ENCODE measurements around the gene PHF5A. TPM values are rescaled to one million over a fixed set of nuclear protein-coding genes. Genes with fewer than 3 reads are reported as not detected.

The PHF5A gene
- polyA plus RNA-seq (ENCODE audit: insufficient read length in 12 of 12), result 10 to 100 TPM in 11 of 12 donors, not detected in 1; 31.0 to 46.9 (median 39.6) TPM
- long read RNA-seq, donor 1, transcript PHF5A-201 (4 exons, 1,086 nt), result major isoform, 50 of 51 reads
- long read RNA-seq, donor 1, partial matches to known transcripts, result 0 of 51 reads
- long read RNA-seq, donor 1, other reads (novel, unspliced or antisense), result 0 of 51 reads
- long read RNA-seq, donor 2, transcript PHF5A-201 (4 exons, 1,086 nt), result major isoform, 39 of 40 reads
- long read RNA-seq, donor 2, partial matches to known transcripts, result 0 of 40 reads
- long read RNA-seq, donor 2, other reads (novel, unspliced or antisense), result 0 of 40 reads
- long read RNA-seq, donor 3, transcript PHF5A-201 (4 exons, 1,086 nt), result major isoform, 12 of 43 reads
- long read RNA-seq, donor 3, partial matches to known transcripts, result 23 of 43 reads
- long read RNA-seq, donor 3, other reads (novel, unspliced or antisense), result 8 of 43 reads
- long read RNA-seq, donor 4, transcript PHF5A-201 (4 exons, 1,086 nt), result major isoform, 12 of 12 reads
- long read RNA-seq, donor 4, partial matches to known transcripts, result 0 of 12 reads
- long read RNA-seq, donor 4, other reads (novel, unspliced or antisense), result 0 of 12 reads
- long read RNA-seq, donor 5, transcript PHF5A-201 (4 exons, 1,086 nt), result major isoform, 41 of 188 reads
- long read RNA-seq, donor 5, partial matches to known transcripts, result 113 of 188 reads
- long read RNA-seq, donor 5, other reads (novel, unspliced or antisense), result 34 of 188 reads
- long read RNA-seq, donor 6, transcript PHF5A-201 (4 exons, 1,086 nt), result major isoform, 26 of 27 reads
- long read RNA-seq, donor 6, partial matches to known transcripts, result 0 of 27 reads
- long read RNA-seq, donor 6, other reads (novel, unspliced or antisense), result 0 of 27 reads
- long read RNA-seq, donor 7, transcript PHF5A-201 (4 exons, 1,086 nt), result major isoform, 16 of 108 reads
- long read RNA-seq, donor 7, partial matches to known transcripts, result 84 of 108 reads
- long read RNA-seq, donor 7, other reads (novel, unspliced or antisense), result 7 of 108 reads
- long read RNA-seq, donor 8, transcript PHF5A-201 (4 exons, 1,086 nt), result major isoform, 42 of 42 reads
- long read RNA-seq, donor 8, partial matches to known transcripts, result 0 of 42 reads
- long read RNA-seq, donor 8, other reads (novel, unspliced or antisense), result 0 of 42 reads
- long read RNA-seq, donor 9, transcript PHF5A-201 (4 exons, 1,086 nt), result major isoform, 22 of 23 reads
- long read RNA-seq, donor 9, partial matches to known transcripts, result 0 of 23 reads
- long read RNA-seq, donor 9, other reads (novel, unspliced or antisense), result 0 of 23 reads
- long read RNA-seq, donor 10, transcript PHF5A-201 (4 exons, 1,086 nt), result major isoform, 26 of 26 reads
- long read RNA-seq, donor 10, partial matches to known transcripts, result 0 of 26 reads
- long read RNA-seq, donor 10, other reads (novel, unspliced or antisense), result 0 of 26 reads
- long read RNA-seq, donor 11, transcript PHF5A-201 (4 exons, 1,086 nt), result major isoform, 26 of 26 reads
- long read RNA-seq, donor 11, partial matches to known transcripts, result 0 of 26 reads
- long read RNA-seq, donor 11, other reads (novel, unspliced or antisense), result 0 of 26 reads

- peak; percentile 99 for DNase-seq
Measured at GRCh38 chr22:41468381-41469217, at the start of gene PHF5A, which contains the start of gene ACO2. TSS of gene PHF5A (minus strand) at chr22:41468692. CDS start at chr22:41468653, 39 bp downstream. TSS of gene ACO2 (plus strand) at chr22:41469117. CDS start at chr22:41469147, 30 bp downstream.

GRCh38 chr22:41518048-41518347, 49.5 kb upstream of the PHF5A start:
- no peak for DNase-seq

- DNase-seq, result peak; percentile 74
Measured at GRCh38 chr22:41517172-41518047, 48.9 kb upstream of the PHF5A start.

- DNase-seq, result no peak
Measured at GRCh38 chr22:41516462-41516861, 48.0 kb upstream of the PHF5A start.

- DNase-seq, result no peak
Measured at GRCh38 chr22:41513391-41513790, 44.9 kb upstream of the PHF5A start.

- no peak for DNase-seq
Measured at GRCh38 chr22:41512421-41513194, 44.1 kb upstream of the PHF5A start.

- no peak for DNase-seq
Measured at GRCh38 chr22:41511521-41511968, 43.1 kb upstream of the PHF5A start.

- DNase-seq, result no peak
Measured at GRCh38 chr22:41508770-41509170, 40.3 kb upstream of the PHF5A start.

GRCh38 chr22:41507330-41508063, 39.0 kb upstream of the PHF5A start:
- DNase-seq, result no peak

- no peak for DNase-seq
Measured at GRCh38 chr22:41505511-41506220, 37.2 kb upstream of the PHF5A start.

- DNase-seq, result no peak
Measured at GRCh38 chr22:41504816-41505215, 36.3 kb upstream of the PHF5A start.

GRCh38 chr22:41504397-41504796, 35.9 kb upstream of the PHF5A start:
- no peak for DNase-seq

- no peak for DNase-seq
Measured at GRCh38 chr22:41501209-41501608, 32.7 kb upstream of the PHF5A start.

- DNase-seq, result no peak
Measured at GRCh38 chr22:41500303-41500702, 31.8 kb upstream of the PHF5A start.

GRCh38 chr22:41499624-41500280, 31.3 kb upstream of the PHF5A start:
- no peak for DNase-seq

GRCh38 chr22:41498303-41498835, 29.9 kb upstream of the PHF5A start:
- no peak for DNase-seq
